Astrocyte (in vitro differentiated cells and primary cell): Measurements from ENCODE around the gene NTN4. TPM values are rescaled to one million over a fixed set of nuclear protein-coding genes. Genes with fewer than 3 reads are reported as not detected.
A peak's percentile ranks its signal among the peaks of the same experiment; 100 is the strongest.

Experiments
- DNase-seq: peaks from one replicate; pipeline ENCODE4 v3.0.0-alpha.2; 2010; ENCODE audit warnings: low read depth
- FAIRE-seq: peaks from 2 replicates; lab custom pipeline; 2011; peaks lifted over from hg19 to GRCh38; lab: Jason Lieb, UNC
- H2AFZ ChIP-seq: 2 replicates; pipeline ENCODE4 v1.6.0; 2012; ENCODE audit warnings: low read depth, low read length, inconsistent platforms
- H3K27ac ChIP-seq: 2 replicates; pipeline ENCODE4 v1.5.1; 2011; ENCODE audit warnings: low read depth, low read length, inconsistent platforms
- H3K27me3 ChIP-seq: 2 replicates; pipeline ENCODE4 v1.6.0; 2011; ENCODE audit warnings: low read length, inconsistent platforms; ENCODE audit not compliant: insufficient read depth
- H3K36me3 ChIP-seq: 2 replicates; pipeline ENCODE4 v1.5.1; 2011; ENCODE audit warnings: low read length, inconsistent platforms; ENCODE audit not compliant: insufficient read depth
- H3K4me1 ChIP-seq: 2 replicates; pipeline ENCODE4 v1.5.1; 2011; ENCODE audit warnings: low read length, inconsistent platforms; ENCODE audit not compliant: insufficient read depth
- H3K4me2 ChIP-seq: 2 replicates; pipeline ENCODE4 v1.6.0; 2012; ENCODE audit warnings: low read length, inconsistent platforms
- H3K4me3 ChIP-seq: 2 replicates; pipeline ENCODE4 v1.5.1; 2011; ENCODE audit warnings: low read depth, mild to moderate bottlenecking, low read length, inconsistent platforms; ENCODE audit not compliant: insufficient read depth
- H3K79me2 ChIP-seq: 2 replicates; pipeline ENCODE4 v1.6.0; 2012; ENCODE audit warnings: mild to moderate bottlenecking, low read length, inconsistent platforms; ENCODE audit not compliant: insufficient read depth
- H3K9ac ChIP-seq: 2 replicates; pipeline ENCODE4 v1.6.0; 2012; ENCODE audit warnings: mild to moderate bottlenecking, low read length, inconsistent platforms
- H3K9me3 ChIP-seq: 2 replicates; pipeline ENCODE4 v1.5.1; 2012; ENCODE audit warnings: low read depth, mild to moderate bottlenecking, low read length, inconsistent platforms; ENCODE audit not compliant: insufficient read depth
- H4K20me1 ChIP-seq: 2 replicates; pipeline ENCODE4 v1.6.0; 2012; ENCODE audit warnings: low read length, inconsistent platforms; ENCODE audit not compliant: insufficient read depth
- H3K27ac Mint-ChIP-seq: one replicate; pipeline ENCODE4 v1.8.0; 2021; ENCODE audit warnings: mild to moderate bottlenecking, mixed read lengths; ENCODE audit not compliant: unreplicated experiment
- H3K27me3 Mint-ChIP-seq: one replicate; pipeline ENCODE4 v1.8.0; 2021; ENCODE audit warnings: low read depth, mixed read lengths; ENCODE audit not compliant: unreplicated experiment
- H3K36me3 Mint-ChIP-seq: one replicate; pipeline ENCODE4 v1.8.0; 2021; ENCODE audit warnings: low read depth, mixed read lengths; ENCODE audit not compliant: unreplicated experiment
- H3K4me1 Mint-ChIP-seq: one replicate; pipeline ENCODE4 v1.8.0; 2021; ENCODE audit warnings: low read depth, mixed read lengths; ENCODE audit not compliant: unreplicated experiment
- H3K4me3 Mint-ChIP-seq: one replicate; pipeline ENCODE4 v1.8.0; 2021; ENCODE audit warnings: mild to moderate bottlenecking, moderate library complexity, mixed read lengths; ENCODE audit not compliant: unreplicated experiment
- H3K9me3 Mint-ChIP-seq: one replicate; pipeline ENCODE4 v1.8.0; 2021; ENCODE audit warnings: mild to moderate bottlenecking, mixed read lengths; ENCODE audit not compliant: unreplicated experiment
- CTCF ChIP-seq: IDR thresholded peaks from 2 replicates; pipeline ENCODE4 v1.5.1; 2011; ENCODE audit warnings: low read depth, mild to moderate bottlenecking, inconsistent platforms, low read length, moderate library complexity; ENCODE audit not compliant: insufficient read depth
- EZH2 ChIP-seq: IDR thresholded peaks from 2 replicates; pipeline ENCODE4 v1.6.1; 2012; ENCODE audit warnings: mild to moderate bottlenecking, low read length, inconsistent platforms; ENCODE audit not compliant: insufficient read depth
- total RNA-seq: library from RNA; stranded (reverse); gene quantifications from 2 replicates; pipeline ENCODE4 v1.2.1, GENCODE V29; 2021

The NTN4 gene
- total RNA-seq, 1 donor from 2014 or later: 28.9 TPM

GRCh38 chr12:95764848-95765247 is 25.7 kb downstream of the NTN4 start:
- peaks cover 8% of the 10 kb centered on the region for H3K4me1 ChIP-seq
- H3K27ac ChIP-seq: peak overlapping the region; percentile 52
- H3K36me3 Mint-ChIP-seq: no peaks in the 10 kb centered on the region
- H3K4me2 ChIP-seq: peak overlapping the region; percentile 28
- peak overlapping the region; percentile 55 for H3K27ac Mint-ChIP-seq
- TF ChIP-seq EZH2 (no peak), CTCF (no peak)
- no peaks in the 10 kb centered on the region for H4K20me1 ChIP-seq
- H3K27me3 Mint-ChIP-seq: no peaks in the 10 kb centered on the region
- H2AFZ ChIP-seq: no peak overlapping the region
- H3K4me3 ChIP-seq: no peak overlapping the region
- no peaks in the 10 kb centered on the region for H3K36me3 ChIP-seq
- H3K4me1 Mint-ChIP-seq: peaks cover 25% of the 10 kb centered on the region
- H3K9me3 Mint-ChIP-seq: no peaks in the 10 kb centered on the region
- H3K9ac ChIP-seq: peak overlapping the region; percentile 20
- H3K9me3 ChIP-seq: no peaks in the 10 kb centered on the region
- no peaks in the 10 kb centered on the region for H3K27me3 ChIP-seq
- H3K79me2 ChIP-seq: no peaks in the 10 kb centered on the region
- peak overlapping the region; percentile 37 for H3K4me3 Mint-ChIP-seq
- DNase-seq (peak; percentile 36), FAIRE-seq (no peak)

- H3K27me3 Mint-ChIP-seq: no peaks in the 10 kb centered on the region
- FAIRE-seq (peak; percentile 49), DNase-seq (peak; percentile 73)
- H3K36me3 Mint-ChIP-seq: no peaks in the 10 kb centered on the region
- H2AFZ ChIP-seq: no peak overlapping the region
- H3K27ac Mint-ChIP-seq: no peak overlapping the region
- H4K20me1 ChIP-seq: no peaks in the 10 kb centered on the region
- no peak overlapping the region for H3K9ac ChIP-seq
- H3K4me1 ChIP-seq: peaks cover 8% of the 10 kb centered on the region
- H3K79me2 ChIP-seq: no peaks in the 10 kb centered on the region
- no peak overlapping the region for H3K4me3 ChIP-seq
- H3K4me3 Mint-ChIP-seq: no peak overlapping the region
- peak overlapping the region; percentile 47 for H3K27ac ChIP-seq
- TF ChIP-seq EZH2 (no peak), CTCF (no peak)
- H3K36me3 ChIP-seq: no peaks in the 10 kb centered on the region
- peaks cover 25% of the 10 kb centered on the region for H3K4me1 Mint-ChIP-seq
- no peaks in the 10 kb centered on the region for H3K9me3 ChIP-seq
- no peaks in the 10 kb centered on the region for H3K27me3 ChIP-seq
- H3K9me3 Mint-ChIP-seq: no peaks in the 10 kb centered on the region
- no peak overlapping the region for H3K4me2 ChIP-seq
These were observed 26.7 kb downstream of the NTN4 start for GRCh38 chr12:95763809-95764253.

DNA sequence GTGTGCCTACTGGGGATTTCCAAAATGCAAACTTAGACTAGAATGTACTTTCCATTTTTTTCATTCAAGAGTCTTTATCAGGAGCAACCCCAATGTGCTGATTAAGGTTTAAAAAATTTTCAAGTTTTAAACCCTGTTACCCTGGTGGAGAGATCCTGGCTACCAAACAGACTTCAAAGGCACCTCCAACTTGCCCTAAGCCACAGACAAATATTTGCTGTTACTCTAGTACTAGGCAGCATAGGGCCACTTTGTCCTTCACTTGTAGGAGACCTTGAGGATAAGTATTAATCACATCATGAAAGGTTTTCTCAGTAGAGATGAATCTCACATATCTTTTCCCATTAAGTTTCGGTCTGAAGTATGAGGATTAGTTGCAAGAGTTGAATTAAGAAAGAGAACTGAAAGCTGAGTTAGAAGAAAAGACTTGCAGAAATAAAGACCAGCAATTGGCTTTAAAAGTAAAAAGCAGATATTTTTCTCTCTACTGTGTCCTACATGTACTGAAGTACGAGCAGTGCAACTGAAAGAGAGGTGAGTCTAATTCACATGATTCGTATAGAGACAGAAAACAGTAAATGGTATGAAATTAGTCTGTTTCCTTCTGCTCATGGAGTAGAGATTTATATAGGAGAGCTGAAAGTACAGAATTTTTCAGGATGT is 28.3 kb downstream of the NTN4 start:
- H3K4me3 Mint-ChIP-seq: no peak overlapping the region

More for the DNA sequence above, 28.3 kb downstream of the NTN4 start:
- Histone ChIP-seq H3K9ac (no peak overlapping the region), H3K27me3 (no peaks in the 10 kb centered on the region), H3K4me3 (no peak overlapping the region), H3K9me3 (no peaks in the 10 kb centered on the region), H3K4me1 (peaks cover 8% of the 10 kb centered on the region), H2AFZ (no peak overlapping the region), H3K36me3 (no peaks in the 10 kb centered on the region), H3K4me2 (no peak overlapping the region), H3K79me2 (no peaks in the 10 kb centered on the region), H4K20me1 (no peaks in the 10 kb centered on the region), H3K27ac (no peak overlapping the region)
- TF ChIP-seq CTCF (no peak), EZH2 (no peak)
- peak; percentile 14 for DNase-seq
- Mint-ChIP-seq H3K27me3 (no peaks in the 10 kb centered on the region), H3K36me3 (no peaks in the 10 kb centered on the region), H3K9me3 (no peaks in the 10 kb centered on the region), H3K4me1 (peaks cover 25% of the 10 kb centered on the region), H3K27ac (no peak overlapping the region)
- no peak for FAIRE-seq
